ENCODE data around the gene CIPC. TPM values are rescaled to one million over a fixed set of nuclear protein-coding genes. Genes with fewer than 3 reads are reported as not detected.

Gene CIPC
- total and polyA plus RNA-seq, 9 of the 15 experiments (the other 6 are each of a cell fraction or from before 2014, with no cell fraction given) = 5.0 to 16.9 (median 10.7) TPM

GRCh38 chr14:77148510-77149231 is 50.6 kb downstream of the CIPC start:
- H3K4me1 ChIP-seq (replicated peaks in 1 of 2; ENCODE audit: control insufficient read depth in 2 of 2, insufficient read depth in 2 of 2, low read length in 2 of 2) = no peaks in the 10 kb centered on the region; a peak in 1 of 5 replicates
- no peaks in the 10 kb centered on the region for H3K9me1 ChIP-seq (ENCODE audit: control insufficient read depth, insufficient read depth, low read length)
- intact Hi-C loops (cut with micrococcal nuclease) (no loop called here), in situ Hi-C loops (cut with MboI) (no loop called here)
- H4K20me1 ChIP-seq (replicated peaks; ENCODE audit: control insufficient read depth, insufficient read depth, low read length) = no peaks in the 10 kb centered on the region
- no peaks in the 10 kb centered on the region for H3K36me3 ChIP-seq (ENCODE audit: control insufficient read depth, insufficient read depth, low read length)
- no TSS peak for BruUV-seq (replicated peaks)
- no peaks in the 10 kb centered on the region for H3K79me2 ChIP-seq (ENCODE audit: control insufficient read depth, insufficient read depth, low read length)
- no peak overlapping the region for H3K27ac ChIP-seq (ENCODE audit: extremely low read depth, low read depth, low read length)
- 6% methylated on average over 8 of the region's 8 CpGs for WGBS (ENCODE audit: insufficient coverage, low coverage, missing lambda C conversion rate)
- peaks cover 3 to 12% of the 10 kb centered on the region in 2 experiments for H3K27me3 ChIP-seq (ENCODE audit: control insufficient read depth in 2 of 2, insufficient read depth in 2 of 2, low read length in 2 of 2)
- H3K9ac ChIP-seq (ENCODE audit: insufficient read depth in 1 of 2, low read depth in 2 of 2, low read length in 2 of 2) = no peak overlapping the region
- peak; percentile 84 for FAIRE-seq
- peak; percentile 94 for ATAC-seq
- H2AFZ ChIP-seq (ENCODE audit: low read depth, low read length) = peak overlapping the region; percentile 38
- ChIA-PET CTCF (ENCODE audit: low intra/inter-chr PET ratio) (interaction anchor here (0.6 kb wide), 1 partner anchor 147 kb away, joined by 3 read pairs; no protein-coding TSS in a partner anchor), POLR2A (interaction anchor here (0.5 to 1.1 kb wide), 2 partner anchors 50 to 914 kb away, joined by 3 read pairs; partner anchors contain the start of gene CIPC)
- H3K9me3 ChIP-seq (replicated peaks; ENCODE audit: control insufficient read depth, insufficient read depth, low read depth, low read length) = no peaks in the 10 kb centered on the region
- peak in 3 of 4 experiments; percentile 20 to 59 (median 40) for DNase-seq (ENCODE audit: extremely low read depth in 1 of 4, low spot score in 3 of 4)
- H3K4me3 ChIP-seq = no peak overlapping the region
- no peak overlapping the region for H3K4me2 ChIP-seq (ENCODE audit: insufficient read depth, low read length)
- TF ChIP-seq ZNF140 (CRISPR knock-in tag; IDR thresholded peaks at IDR 0.05) (no peak), ATF2 (CRISPR knock-in tag; IDR thresholded peaks at IDR 0.05) (no peak), PREB (CRISPR knock-in tag; IDR thresholded peaks at IDR 0.05) (no peak), PHF20 (IDR thresholded peaks at IDR 0.05; ENCODE audit: partially characterized antibody) (peak; percentile 67), E4F1 (CRISPR knock-in tag; IDR thresholded peaks at IDR 0.05; ENCODE audit: borderline replicate concordance) (no peak), USF2 (CRISPR knock-in tag; IDR thresholded peaks at IDR 0.05) (peak; percentile 91), TAF9B (IDR thresholded peaks at IDR 0.05; ENCODE audit: partially characterized antibody) (no peak), PYGO2 (tag; IDR thresholded peaks at IDR 0.05) (no peak)
